GM12864 (cell line): ENCODE data around the gene LYSMD2.

ENCODE experiments used
- DNase-seq: peaks from one replicate; pipeline ENCODE4 v3.0.0-alpha.2; 2011; ENCODE audit warnings: low read depth
- H3K4me3 ChIP-seq: 2 replicates; pipeline ENCODE4 v1.5.1; 2011; ENCODE audit warnings: mild to moderate bottlenecking, low read depth, low read length, control low read depth
- TF ChIP-seq, protein P1 (sequence below): IDR thresholded peaks from 2 replicates; pipeline ENCODE4 v1.5.1; 2011; ENCODE audit warnings: low read depth, mild to moderate bottlenecking, moderate library complexity, low read length, control low read depth, inconsistent platforms; ENCODE audit errors: missing control alignments

LYSMD2 gene

DNA sequence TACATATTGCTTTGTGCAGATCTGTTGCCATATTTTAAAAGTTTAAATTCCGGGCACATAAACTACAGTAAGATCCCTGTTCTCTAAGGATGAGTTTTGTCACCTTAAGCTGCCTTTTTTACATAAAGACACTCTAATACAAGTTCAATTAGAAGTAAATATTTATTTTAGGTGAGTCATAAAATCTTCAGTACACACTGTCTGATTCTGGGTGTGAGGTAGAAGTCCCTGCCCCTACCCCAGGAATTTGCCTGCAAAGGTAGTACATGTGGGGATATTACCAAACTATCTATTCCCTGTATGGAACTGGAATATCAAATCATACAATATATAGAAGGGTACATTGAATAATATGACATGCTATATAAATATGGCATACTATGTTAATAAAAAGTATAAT is 49.9 kb downstream of the LYSMD2 start:
- no peak for DNase-seq
- TF ChIP-seq, protein P1, sequence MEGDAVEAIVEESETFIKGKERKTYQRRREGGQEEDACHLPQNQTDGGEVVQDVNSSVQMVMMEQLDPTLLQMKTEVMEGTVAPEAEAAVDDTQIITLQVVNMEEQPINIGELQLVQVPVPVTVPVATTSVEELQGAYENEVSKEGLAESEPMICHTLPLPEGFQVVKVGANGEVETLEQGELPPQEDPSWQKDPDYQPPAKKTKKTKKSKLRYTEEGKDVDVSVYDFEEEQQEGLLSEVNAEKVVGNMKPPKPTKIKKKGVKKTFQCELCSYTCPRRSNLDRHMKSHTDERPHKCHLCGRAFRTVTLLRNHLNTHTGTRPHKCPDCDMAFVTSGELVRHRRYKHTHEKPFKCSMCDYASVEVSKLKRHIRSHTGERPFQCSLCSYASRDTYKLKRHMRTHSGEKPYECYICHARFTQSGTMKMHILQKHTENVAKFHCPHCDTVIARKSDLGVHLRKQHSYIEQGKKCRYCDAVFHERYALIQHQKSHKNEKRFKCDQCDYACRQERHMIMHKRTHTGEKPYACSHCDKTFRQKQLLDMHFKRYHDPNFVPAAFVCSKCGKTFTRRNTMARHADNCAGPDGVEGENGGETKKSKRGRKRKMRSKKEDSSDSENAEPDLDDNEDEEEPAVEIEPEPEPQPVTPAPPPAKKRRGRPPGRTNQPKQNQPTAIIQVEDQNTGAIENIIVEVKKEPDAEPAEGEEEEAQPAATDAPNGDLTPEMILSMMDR: no peak
- H3K4me3 ChIP-seq: no peak overlapping the region

DNA sequence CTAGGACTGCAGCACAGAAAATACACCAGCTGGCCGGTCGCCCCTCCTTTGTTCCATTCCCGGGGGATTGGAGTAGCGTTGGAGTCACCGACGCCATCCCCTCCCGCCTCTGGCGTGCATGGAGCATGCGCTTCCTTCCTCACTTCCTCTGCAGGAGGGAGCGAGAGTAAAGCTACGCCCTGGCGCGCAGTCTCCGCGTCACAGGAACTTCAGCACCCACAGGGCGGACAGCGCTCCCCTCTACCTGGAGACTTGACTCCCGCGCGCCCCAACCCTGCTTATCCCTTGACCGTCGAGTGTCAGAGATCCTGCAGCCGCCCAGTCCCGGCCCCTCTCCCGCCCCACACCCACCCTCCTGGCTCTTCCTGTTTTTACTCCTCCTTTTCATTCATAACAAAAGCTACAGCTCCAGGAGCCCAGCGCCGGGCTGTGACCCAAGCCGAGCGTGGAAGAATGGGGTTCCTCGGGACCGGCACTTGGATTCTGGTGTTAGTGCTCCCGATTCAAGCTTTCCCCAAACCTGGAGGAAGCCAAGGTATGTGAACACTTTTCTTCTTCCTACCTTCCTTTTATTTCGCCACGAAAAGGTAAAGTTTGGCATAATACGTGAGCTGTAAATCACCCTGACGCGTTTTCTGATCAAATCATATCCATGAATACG is 56.0 kb downstream of the LYSMD2 start, which contains the start of gene SCG3:
Gene SCG3 (plus strand): TSS at position 201 of the 661 bp plus-strand sequence. CDS start 253 bp downstream, at position 454.
- DNase-seq: no peak
- TF ChIP-seq, protein P1: no peak
- H3K4me3 ChIP-seq: no peak within 1 kb of the TSS

DNA sequence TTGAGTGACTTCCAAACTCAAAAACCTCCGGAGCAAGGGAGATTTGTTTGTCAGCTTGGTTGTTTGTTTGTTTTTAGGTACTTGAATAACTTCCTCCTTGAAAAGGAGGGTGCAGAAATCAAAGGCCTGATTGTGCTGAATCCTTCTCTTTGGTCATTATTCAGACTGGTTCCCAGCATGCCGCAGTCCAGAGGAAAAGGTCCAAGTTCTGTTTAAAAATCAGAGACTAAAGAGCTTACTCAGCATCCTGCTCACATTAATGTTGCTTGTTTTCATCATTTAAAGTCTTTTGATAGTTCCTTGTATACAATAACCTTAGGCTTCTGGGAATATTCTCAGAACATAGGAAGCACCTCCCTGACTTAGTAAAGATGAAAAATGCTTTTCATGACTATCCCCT is 57.1 kb downstream of the LYSMD2 start:
- TF ChIP-seq, protein P1: no peak
- no peak for DNase-seq
- H3K4me3 ChIP-seq: no peak overlapping the region

DNA sequence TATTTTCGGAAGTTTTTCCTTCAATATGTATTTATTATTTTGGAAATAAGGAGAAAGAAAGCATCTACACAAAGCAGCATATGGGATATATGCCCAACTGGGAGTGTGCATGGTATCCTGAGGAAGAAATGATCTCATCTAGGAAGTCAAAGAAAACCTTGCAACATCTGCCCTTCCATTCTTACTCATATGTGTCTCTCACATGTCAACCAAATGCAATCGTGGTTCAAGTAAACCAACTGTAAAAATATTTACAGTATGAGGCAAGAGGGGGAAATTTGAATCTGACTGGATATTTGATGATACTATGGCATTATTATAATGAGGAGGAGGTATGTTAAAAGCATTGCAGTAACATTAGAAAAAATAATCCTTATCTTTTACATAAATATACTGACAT is 59.4 kb downstream of the LYSMD2 start:
- TF ChIP-seq, protein P1: no peak
- no peak for DNase-seq
- H3K4me3 ChIP-seq: no peak overlapping the region

DNA sequence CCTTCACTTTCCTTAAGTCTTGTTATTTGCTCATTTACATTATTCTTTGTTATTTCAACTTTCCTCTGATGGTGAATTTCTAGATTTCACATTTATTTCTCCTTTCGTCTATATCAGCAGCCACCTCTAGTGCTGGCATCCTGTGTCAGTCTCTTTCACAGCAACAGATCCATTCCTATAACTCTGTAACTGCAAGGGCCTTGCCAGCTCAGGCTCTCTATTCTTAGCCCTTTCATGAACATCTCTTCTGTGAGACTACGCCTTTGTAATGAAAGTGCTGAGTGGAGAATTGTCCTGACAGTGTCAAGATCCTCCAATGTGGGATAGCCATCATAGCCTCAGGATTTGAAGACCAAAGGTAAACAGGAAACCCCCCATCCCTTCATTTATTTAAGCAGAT is 60.0 kb downstream of the LYSMD2 start:
- no peak overlapping the region for H3K4me3 ChIP-seq
- TF ChIP-seq, protein P1: no peak
- no peak for DNase-seq

DNA sequence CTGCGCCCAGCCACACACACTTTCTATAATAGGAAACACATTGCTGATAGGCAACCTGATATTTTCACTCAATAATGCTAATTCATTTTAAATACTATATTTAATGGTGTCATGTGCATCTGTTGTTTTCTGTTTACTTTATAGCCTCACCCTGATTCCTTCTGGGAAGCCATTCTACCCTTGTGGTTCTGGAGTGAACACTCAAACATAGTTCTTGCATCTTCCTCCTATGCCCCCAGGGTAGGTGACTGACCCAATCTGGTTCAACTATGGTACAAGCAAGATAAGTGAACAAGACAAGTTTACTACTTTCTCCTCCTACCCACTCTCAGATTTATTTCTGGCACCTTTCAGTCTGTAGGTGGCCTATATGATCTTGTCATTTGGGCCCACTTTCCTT is 60.4 kb downstream of the LYSMD2 start:
- DNase-seq: no peak
- TF ChIP-seq, protein P1: no peak
- H3K4me3 ChIP-seq: no peak overlapping the region

DNA sequence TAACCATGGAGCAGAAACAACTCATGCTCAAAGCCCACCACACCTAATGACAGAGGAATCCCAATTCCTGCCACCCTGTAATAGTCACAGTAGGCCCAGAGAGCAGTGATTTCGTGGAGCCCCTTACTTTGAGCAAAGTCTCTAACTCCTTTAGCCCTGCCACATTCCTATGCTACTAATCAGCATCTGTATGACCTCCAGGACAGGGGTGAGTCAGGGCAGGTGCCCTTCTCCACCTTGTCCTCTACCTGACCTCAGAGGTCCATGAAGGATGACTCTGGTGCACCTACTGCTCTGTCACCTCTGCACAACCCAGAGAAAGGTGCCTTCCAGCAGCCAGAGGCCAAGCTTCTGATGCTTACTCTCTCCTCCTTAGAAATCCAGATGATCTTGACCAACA is 62.2 kb downstream of the LYSMD2 start:
- TF ChIP-seq, protein P1: no peak
- DNase-seq: no peak
- no peak overlapping the region for H3K4me3 ChIP-seq
